Measurements from ENCODE around the gene PRKCH.
A peak's percentile ranks its signal among the peaks of the same experiment; 100 is the strongest.

The PRKCH gene
- total RNA-seq: 228 to 393 reads per million in 2 experiments

- peak; percentile 79 for DNase-seq (ENCODE audit: low read depth)
These were observed at the start of gene PRKCH for GRCh38 chr14:61321385-61322010. Gene PRKCH (plus strand): TSS chr14:61321579. CDS start chr14:61322102, 523 bp downstream.

- no peak for DNase-seq (ENCODE audit: low read depth)
These were observed 44.1 kb upstream of the PRKCH start for GRCh38 chr14:61277232-61277631.

DNA sequence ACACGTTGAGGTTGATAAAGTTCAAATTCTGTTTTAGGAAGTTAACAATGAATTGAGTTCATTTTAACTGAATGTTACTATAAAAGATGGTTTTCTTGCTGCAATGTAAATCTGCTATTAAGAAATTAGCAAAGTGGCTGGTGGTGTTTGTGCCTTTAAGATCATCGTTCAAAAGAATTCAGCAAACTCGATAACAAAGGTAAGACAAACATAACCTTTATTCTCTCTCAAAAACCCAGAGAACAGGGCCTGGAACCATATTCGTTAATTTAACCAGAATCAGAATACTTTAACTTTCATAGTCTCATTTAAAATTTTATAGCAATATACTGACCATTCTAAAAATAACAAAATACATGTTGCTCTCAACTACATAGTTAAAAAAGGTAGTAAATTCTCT is 43.6 kb upstream of the PRKCH start:
- no peak for DNase-seq (ENCODE audit: low read depth)

- DNase-seq (ENCODE audit: low read depth): no peak
These were observed 42.3 kb upstream of the PRKCH start for GRCh38 chr14:61279082-61279481.

DNA sequence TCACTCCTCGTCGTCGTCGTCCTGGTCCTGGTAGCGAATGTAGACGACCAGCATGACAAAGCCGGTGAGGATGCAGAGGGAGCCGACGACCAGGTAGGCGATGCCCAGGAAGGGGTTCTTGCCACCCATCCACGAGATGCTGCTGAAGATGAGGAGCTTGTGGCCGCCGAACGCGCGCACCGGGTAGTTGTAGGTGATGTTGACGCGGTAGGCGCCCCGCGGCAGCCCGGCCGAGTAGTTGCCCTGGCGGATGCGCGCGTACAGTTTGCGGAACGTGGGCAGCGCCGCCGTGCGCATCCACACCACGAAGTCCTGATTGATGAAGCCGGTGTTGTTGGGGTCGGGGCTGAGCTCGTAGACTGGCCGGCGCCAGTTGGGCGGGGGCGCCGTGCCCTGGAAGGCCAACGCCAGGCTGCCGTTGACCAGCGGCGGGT is 41.3 kb upstream of the PRKCH start:
- DNase-seq (ENCODE audit: low read depth): peak; percentile 25

GRCh38 chr14:61280526-61281185 is 40.7 kb upstream of the PRKCH start:
- peak; percentile 69 for DNase-seq (ENCODE audit: low read depth)

GRCh38 chr14:61281186-61281947 is 40.0 kb upstream of the PRKCH start, which contains the start of gene TMEM30B:
Gene TMEM30B (minus strand): TSS chr14:61281338. CDS start chr14:61281147, 191 bp downstream.
- peak; percentile 17 for DNase-seq (ENCODE audit: low read depth)

DNA sequence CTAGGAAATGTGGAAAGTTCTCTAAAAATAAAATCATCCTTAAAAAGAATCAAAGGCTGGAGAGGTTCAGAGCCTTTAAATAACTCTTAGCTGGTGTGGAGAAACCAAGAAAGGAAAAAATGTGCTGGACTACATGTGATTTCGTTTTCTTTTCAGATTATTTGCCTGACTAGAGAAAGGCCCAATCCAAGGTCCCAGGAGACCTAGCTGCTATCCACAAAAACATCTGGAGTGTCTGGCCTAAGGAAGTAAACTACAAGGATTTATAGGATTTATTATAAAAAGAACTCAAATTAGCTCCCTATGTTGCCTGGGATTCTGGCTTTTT is 39.5 kb upstream of the PRKCH start:
- no peak for DNase-seq (ENCODE audit: low read depth)

- no peak for DNase-seq (ENCODE audit: low read depth)
These were observed 38.6 kb upstream of the PRKCH start for GRCh38 chr14:61282746-61283145.

DNA sequence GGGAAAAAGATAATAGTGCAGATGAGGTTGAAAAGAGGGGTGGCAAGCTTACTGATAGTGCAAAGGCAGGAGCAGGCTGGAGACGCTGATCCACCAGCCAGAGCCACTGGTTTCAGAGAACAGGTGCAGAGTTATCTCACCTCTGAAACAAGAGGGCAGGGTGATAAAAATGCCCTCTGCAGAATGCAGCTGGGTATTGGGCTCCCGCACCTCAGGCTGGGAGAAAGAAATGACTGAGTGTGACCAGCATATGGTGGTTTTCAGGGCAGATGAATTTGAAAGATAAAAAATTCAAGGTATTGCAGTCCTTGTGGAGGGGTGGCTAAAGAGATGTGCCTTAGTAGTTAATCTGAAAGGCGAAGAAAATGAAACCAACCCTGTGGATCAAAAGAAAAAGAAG is 37.4 kb upstream of the PRKCH start:
- DNase-seq (ENCODE audit: low read depth): no peak

DNA sequence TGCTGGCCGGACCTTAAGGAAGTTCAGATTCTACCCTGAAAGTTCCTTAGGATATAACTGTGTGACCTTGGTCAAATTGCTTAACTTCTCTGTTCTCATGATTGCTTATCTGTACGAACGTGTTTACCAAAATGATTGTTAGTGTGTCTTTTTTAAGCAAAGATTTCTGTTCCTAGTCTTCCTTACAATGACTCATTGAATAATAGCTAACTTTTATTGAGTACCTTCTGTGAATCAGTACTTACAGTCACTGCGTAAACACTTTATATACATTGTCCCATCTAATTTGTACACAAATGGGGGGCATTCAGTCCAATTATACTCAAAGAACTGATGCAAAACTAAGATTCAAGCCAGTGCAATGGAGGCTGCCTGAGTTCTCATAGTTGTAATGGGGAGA is 36.0 kb upstream of the PRKCH start:
- no peak for DNase-seq (ENCODE audit: low read depth)

DNA sequence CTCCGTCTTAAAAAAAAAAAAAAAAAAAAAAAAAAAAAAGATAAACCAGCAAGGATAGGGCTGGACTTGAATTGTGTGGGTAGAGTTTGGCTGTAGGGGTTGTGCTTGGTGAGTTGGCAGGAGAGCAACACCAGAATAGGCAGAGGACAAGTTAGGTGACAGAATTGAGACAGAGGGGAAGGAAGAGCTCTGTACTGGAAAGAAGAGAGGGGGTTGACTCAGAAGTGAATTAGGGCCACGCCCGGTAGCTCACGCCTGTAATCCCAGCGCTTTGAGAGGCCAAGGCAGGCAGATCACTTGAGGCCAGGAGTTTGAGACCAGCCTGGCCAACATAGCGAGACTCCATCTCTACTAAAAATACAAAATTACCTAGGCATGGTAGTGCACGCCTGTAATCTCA is 34.2 kb upstream of the PRKCH start:
- DNase-seq (ENCODE audit: low read depth): no peak

DNA sequence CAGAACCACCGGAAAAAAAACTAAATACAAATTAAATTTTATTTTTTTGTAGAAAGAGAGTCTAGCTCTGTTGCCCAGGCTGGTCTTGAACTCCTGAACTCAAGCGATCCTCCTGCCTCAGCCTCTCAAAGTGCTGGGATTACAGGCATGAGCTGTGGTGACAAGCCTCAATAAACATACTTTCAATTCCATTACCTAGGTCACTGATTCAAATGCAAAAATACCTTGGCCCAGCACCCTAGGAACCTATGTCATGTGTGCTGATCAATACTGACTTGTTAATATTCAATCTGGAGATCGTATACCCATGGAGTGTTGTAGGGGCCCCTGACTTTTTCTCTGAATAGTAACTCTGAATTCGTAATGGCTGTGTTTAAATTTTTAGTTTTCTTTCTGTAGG is 33.2 kb upstream of the PRKCH start:
- DNase-seq (ENCODE audit: low read depth): no peak

- DNase-seq (ENCODE audit: low read depth): no peak
These were observed 32.7 kb upstream of the PRKCH start for GRCh38 chr14:61288720-61289119.

DNA sequence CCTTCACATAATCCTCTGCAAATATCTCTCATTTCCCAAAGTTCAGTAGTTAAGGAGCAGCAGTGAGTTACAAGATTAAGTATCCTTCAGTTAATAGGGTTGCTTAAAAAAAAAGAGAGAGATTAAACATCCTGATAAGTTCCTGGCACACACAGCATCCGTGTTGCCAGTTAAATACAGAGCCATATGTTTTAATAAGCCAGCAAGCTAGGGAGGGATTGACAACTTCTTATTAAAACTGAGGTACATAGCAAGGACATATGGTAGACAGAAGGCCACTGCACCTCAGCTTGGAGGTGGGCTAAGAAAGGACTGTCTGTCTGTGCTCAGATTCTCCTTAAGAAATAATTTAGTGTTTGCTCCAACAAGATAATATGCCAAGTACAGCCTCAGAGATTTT is 30.7 kb upstream of the PRKCH start:
- no peak for DNase-seq (ENCODE audit: low read depth)

- no peak for DNase-seq (ENCODE audit: low read depth)
These were observed 25.2 kb upstream of the PRKCH start for GRCh38 chr14:61296151-61296550.

DNA sequence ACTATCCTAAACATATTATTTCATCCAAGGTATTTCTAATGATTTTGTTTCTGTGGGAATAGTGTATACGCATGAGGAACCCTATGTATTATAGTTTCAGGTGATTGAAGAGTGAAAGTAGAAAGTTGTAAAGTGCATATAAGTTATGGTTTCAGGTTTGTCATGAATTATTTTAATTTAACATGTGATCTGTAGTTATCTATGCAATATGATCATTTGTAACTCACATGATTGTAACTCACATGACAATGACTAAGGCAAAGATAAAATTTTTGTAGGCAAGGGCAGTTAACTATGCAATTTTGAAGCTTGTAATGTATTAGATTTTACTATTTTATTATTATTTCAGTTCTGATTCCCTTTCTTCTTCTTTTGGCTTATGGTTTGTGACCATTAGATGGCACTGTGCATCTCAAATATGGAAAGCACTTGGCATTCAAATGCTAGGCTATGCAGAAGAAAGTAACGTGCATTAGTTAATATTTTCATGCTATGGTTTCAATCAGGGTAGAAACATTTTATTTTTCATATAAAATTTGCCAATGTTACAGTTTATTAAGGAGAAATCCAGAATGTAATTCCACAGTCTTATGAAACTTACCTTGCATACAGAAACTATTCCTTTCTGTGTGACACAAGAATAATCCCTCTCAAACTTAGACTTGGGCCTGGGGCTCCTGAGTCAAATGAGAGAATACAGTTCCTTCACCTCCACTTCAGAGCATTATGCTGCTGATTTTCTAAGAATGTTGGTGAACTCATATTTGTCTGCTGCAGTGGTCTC is 24.5 kb upstream of the PRKCH start:
- no peak for DNase-seq (ENCODE audit: low read depth)

DNA sequence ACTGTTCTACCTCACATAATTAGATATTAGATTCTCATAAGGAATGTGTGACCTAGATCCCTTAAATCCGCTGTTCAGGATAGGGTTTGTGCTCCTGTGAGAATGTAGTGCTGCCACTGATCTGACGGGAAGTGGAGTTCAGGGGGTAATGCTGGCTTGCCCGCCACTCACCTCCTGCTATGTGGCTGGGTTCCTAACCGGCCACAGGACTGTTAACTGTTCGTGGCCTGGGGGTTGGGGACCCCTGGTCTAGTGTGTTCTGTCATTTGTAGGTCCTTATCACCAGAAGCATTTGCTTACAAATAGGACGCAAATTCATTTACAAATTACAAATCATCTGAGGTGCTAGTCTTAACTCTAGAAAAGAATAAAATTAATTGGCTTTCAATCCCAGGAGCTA is 23.8 kb upstream of the PRKCH start:
- no peak for DNase-seq (ENCODE audit: low read depth)

- no peak for DNase-seq (ENCODE audit: low read depth)
These were observed 22.6 kb upstream of the PRKCH start for GRCh38 chr14:61298824-61299223.

GRCh38 chr14:61300209-61300608 is 21.2 kb upstream of the PRKCH start:
- no peak for DNase-seq (ENCODE audit: low read depth)

DNA sequence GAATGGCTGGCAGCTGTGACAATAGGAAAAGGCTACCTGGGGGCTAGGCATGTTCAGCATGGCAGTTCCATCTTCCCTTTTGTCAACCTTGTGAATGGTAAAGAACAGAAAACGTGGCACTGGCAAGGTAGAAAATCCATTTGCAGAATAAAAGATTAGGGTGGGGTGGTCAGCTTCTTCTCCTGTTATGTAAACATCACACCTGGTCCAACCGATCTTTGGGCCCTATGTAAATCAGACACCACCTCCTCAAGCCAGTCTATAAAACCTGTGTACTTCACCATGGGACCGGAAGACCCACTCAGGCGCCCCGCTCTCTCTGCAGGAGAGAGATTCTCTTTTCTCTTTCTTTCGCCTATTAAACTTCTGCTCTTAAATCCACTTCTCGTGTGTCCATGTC is 20.6 kb upstream of the PRKCH start:
- DNase-seq (ENCODE audit: low read depth): no peak

DNA sequence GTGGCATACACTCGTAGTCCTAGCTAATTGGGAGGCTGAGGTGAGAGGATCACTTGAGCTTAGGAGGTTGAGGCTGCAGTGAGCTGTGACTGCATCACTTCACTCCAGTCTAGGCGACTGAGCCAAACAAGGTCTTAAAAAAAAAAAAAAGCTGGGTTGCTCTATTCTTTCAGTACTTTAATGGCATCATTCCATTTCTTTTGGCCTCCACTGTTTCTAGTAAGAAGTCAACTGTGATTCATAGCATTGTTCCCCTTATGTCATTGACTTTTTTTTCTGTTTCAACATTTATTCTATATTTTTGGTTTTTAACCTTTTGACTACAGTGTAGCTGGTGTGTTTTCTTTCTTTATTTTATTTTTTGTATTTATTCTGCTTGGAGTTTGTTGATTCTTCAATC is 16.7 kb upstream of the PRKCH start:
- DNase-seq (ENCODE audit: low read depth): no peak

All from T follicular helper cell (primary cell).